Natural killer cell (primary cell): Measurements from ENCODE around the gene RAB15. TPM values are rescaled to one million over a fixed set of nuclear protein-coding genes. Genes with fewer than 3 reads are reported as not detected.
A peak's percentile ranks its signal among the peaks of the same experiment; 100 is the strongest.

ENCODE experiments used
- ATAC-seq, 3 donors: fragments of 150-1000 bp in 2 of 3; fragments of 200-7000 bp in 1 of 3; cut with Tn5 transposase; 1 replicate in 1 of 3; 2 replicates in 2 of 3; pipeline ENCODE4 v1.10.0; 2021; ENCODE audit warnings: mild to moderate bottlenecking in 2 of 3, moderate library complexity in 2 of 3
- DNase-seq, 2 donors: peaks; one replicate each; pipeline versions ENCODE4 v3.0.0 to v3.0.0-alpha.2; 2013 to 2021; ENCODE audit warnings: mixed read lengths in 1 of 2
- H3K27ac ChIP-seq: one replicate; pipeline ENCODE4 v1.5.1; 2013; ENCODE audit warnings: mild to moderate bottlenecking, low read length
- H3K27me3 ChIP-seq: one replicate; pipeline ENCODE4 v1.6.1; 2013; ENCODE audit warnings: low read length; ENCODE audit not compliant: control insufficient read depth, insufficient read depth
- H3K36me3 ChIP-seq: one replicate; pipeline ENCODE4 v1.6.1; 2013; ENCODE audit warnings: low read length; ENCODE audit not compliant: control insufficient read depth, insufficient read depth
- H3K4me1 ChIP-seq: one replicate; pipeline ENCODE4 v1.6.1; 2013; ENCODE audit warnings: low read length; ENCODE audit not compliant: control insufficient read depth, insufficient read depth
- H3K4me3 ChIP-seq: one replicate; pipeline ENCODE4 v1.5.1; 2013; ENCODE audit warnings: low read length
- H3K9me3 ChIP-seq: one replicate; pipeline ENCODE4 v1.6.1; 2013; ENCODE audit warnings: low read length; ENCODE audit not compliant: control insufficient read depth, insufficient read depth
- H3K27ac Mint-ChIP-seq, 2 donors: one replicate each; pipeline ENCODE4 v1.8.0; 2022; ENCODE audit warnings: mild to moderate bottlenecking in 2 of 2, mixed read lengths in 2 of 2, moderate library complexity in 1 of 2
- H3K27me3 Mint-ChIP-seq, 2 donors: one replicate each; pipeline ENCODE4 v1.8.0; 2022; ENCODE audit warnings: low read depth in 2 of 2, mixed read lengths in 2 of 2
- H3K36me3 Mint-ChIP-seq: one replicate; pipeline ENCODE4 v1.8.0; 2022; ENCODE audit warnings: mixed read lengths
- H3K4me1 Mint-ChIP-seq, 2 donors: one replicate each; pipeline ENCODE4 v1.8.0; 2022; ENCODE audit warnings: mixed read lengths in 2 of 2
- H3K4me3 Mint-ChIP-seq: one replicate; pipeline ENCODE4 v1.8.0; 2022; ENCODE audit warnings: mild to moderate bottlenecking, moderate library complexity, mixed read lengths
- H3K9me3 Mint-ChIP-seq, 2 donors: one replicate each; pipeline ENCODE4 v1.8.0; 2022; ENCODE audit warnings: mixed read lengths in 2 of 2
- WGBS: methylation state at CpG from one replicate; pipeline ENCODE4 v1.1.7; 2013; ENCODE audit warnings: missing lambda C conversion rate; ENCODE audit not compliant: insufficient coverage; 5-methylcytosine and 5-hydroxymethylcytosine counted together
- intact Hi-C: fragments of 100-400 bp; cut with micrococcal nuclease; formaldehyde crosslinking; loops from one replicate; pipeline ENCODE4 v1.14.2; 2022
- total RNA-seq, 4 donors: library from RNA; stranded (reverse); fragments of 120-200 nt in 1 of 4; gene quantifications; one replicate each; pipeline versions ENCODE4 v1.2.3 to v1.2.4, GENCODE V29; 2013 to 2022
- TF ChIP-seq, protein P1 (sequence below): fragments of 200-600 bp; IDR thresholded peaks from one replicate; pipeline ENCODE4 v1.8.0; 2022; ENCODE audit warnings: antibody characterized with exemption

Gene RAB15
- total RNA-seq, 3 donors from 2014 or later (not counting 1 experiment from before 2014, with no cell fraction given) = 0.82 to 3.2 (median 1.7) TPM

DNA sequence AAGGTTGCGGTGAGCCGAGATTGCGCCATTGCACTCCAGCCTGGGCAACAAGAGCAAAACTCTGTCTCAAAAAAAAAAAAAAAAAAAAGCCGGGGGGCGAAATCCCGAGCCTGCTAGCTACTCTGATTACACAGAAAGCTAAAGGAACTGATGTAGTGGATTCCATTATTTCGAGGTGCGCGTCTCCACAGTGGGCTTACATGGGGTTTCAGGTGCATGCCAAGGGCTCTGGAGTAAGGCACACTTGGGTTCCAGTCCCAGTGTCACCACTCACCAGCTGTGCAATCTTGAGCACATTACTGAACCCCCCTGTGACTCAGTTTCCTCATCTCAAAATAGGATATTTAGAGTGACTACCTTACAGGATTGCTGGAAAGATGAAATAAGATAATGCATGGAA, 1.7 kb upstream of the RAB15 start:
- H3K36me3 Mint-ChIP-seq = no peaks in the 10 kb centered on the region
- H3K9me3 ChIP-seq = no peaks in the 10 kb centered on the region
- peaks cover 3% of the 10 kb centered on the region for H3K27me3 ChIP-seq
- no peak overlapping the region for H3K27ac ChIP-seq
- no peak overlapping the region for H3K27ac Mint-ChIP-seq
- DNase-seq = no peak
- H3K9me3 Mint-ChIP-seq = no peaks in the 10 kb centered on the region
- WGBS = 94% methylated on average over 8 of the region's 9 CpGs
- ATAC-seq = no peak
- H3K4me3 ChIP-seq = no peak overlapping the region
- H3K4me3 Mint-ChIP-seq = no peak overlapping the region
- TF ChIP-seq, protein P1, sequence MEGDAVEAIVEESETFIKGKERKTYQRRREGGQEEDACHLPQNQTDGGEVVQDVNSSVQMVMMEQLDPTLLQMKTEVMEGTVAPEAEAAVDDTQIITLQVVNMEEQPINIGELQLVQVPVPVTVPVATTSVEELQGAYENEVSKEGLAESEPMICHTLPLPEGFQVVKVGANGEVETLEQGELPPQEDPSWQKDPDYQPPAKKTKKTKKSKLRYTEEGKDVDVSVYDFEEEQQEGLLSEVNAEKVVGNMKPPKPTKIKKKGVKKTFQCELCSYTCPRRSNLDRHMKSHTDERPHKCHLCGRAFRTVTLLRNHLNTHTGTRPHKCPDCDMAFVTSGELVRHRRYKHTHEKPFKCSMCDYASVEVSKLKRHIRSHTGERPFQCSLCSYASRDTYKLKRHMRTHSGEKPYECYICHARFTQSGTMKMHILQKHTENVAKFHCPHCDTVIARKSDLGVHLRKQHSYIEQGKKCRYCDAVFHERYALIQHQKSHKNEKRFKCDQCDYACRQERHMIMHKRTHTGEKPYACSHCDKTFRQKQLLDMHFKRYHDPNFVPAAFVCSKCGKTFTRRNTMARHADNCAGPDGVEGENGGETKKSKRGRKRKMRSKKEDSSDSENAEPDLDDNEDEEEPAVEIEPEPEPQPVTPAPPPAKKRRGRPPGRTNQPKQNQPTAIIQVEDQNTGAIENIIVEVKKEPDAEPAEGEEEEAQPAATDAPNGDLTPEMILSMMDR = no peak
- H3K36me3 ChIP-seq = no peaks in the 10 kb centered on the region
- intact Hi-C loops = no loop called here
- peaks cover 6 to 8% of the 10 kb centered on the region in 2 donors for H3K27me3 Mint-ChIP-seq
- H3K4me1 Mint-ChIP-seq = peaks cover 0 to 16% of the 10 kb centered on the region in 2 donors
- H3K4me1 ChIP-seq = peaks cover 18% of the 10 kb centered on the region

DNA sequence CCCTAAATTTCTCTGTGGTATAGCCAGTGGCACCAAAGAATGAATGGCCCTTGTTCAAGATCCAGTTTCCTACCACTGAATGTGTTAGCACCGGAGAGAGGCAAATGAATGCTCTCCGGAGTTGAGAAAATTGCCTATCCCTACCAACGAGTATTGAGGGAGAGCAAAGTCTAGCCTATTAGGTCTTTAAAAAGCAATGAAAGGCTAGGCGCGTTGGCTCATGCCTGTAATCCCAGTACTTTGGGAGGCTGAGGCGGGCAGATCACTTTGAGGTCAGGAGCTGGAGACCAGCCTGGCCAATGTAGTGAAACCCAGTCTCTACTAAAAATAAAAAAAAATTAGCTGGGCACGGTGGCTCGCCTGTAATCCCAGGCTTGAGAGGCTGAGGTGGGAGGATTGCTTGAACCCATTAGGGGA, 898 bp upstream of the RAB15 start:
- Histone ChIP-seq H3K4me1 (peaks cover 18% of the 10 kb centered on the region), H3K4me3 (no peak overlapping the region), H3K36me3 (no peaks in the 10 kb centered on the region), H3K27me3 (peaks cover 3% of the 10 kb centered on the region), H3K9me3 (no peaks in the 10 kb centered on the region), H3K27ac (no peak overlapping the region)
- Mint-ChIP-seq H3K27me3 (peaks cover 1 to 4% of the 10 kb centered on the region in 2 donors), H3K27ac (peak overlapping the region in 1 of 2 donors; percentile 69), H3K36me3 (no peaks in the 10 kb centered on the region), H3K9me3 (no peaks in the 10 kb centered on the region), H3K4me3 (peak overlapping the region; percentile 90), H3K4me1 (peaks cover 0 to 16% of the 10 kb centered on the region in 2 donors)
- TF ChIP-seq, protein P1 = no peak
- intact Hi-C loops = no loop called here
- 92% methylated on average over 8 of the region's 8 CpGs for WGBS
- ATAC-seq (no peak), DNase-seq (no peak)

DNA sequence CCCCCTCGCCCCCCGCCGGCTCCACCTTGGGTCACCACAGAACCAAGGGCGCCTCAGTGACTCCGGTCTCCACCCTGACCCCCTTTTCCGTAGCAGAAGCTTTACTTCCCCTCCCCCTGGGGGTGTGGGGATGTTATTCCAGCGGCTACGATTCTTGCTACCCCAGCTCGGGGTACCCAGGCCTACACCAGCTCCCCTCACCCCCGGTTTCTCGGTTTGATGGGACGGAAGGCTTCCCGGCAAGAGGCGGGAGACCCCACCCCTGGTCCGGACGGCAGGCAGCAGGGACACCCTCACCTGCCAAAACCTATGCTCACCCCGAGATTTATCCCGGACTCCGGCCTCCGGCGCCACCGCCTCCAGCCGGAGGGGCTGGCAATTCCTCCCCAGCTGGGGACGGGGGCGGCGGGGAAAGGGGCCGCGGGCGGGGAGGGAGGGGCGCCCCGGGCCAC, 619 bp downstream of the RAB15 start:
- intact Hi-C loops = no loop called here

More for the DNA sequence above, 619 bp downstream of the RAB15 start:
- Mint-ChIP-seq H3K4me1 (peaks cover 0 to 16% of the 10 kb centered on the region in 2 donors), H3K36me3 (no peaks in the 10 kb centered on the region), H3K4me3 (peak overlapping the region; percentile 67), H3K27me3 (no peaks in the 10 kb centered on the region), H3K27ac (peak overlapping the region in 1 of 2 donors; percentile 18), H3K9me3 (no peaks in the 10 kb centered on the region)
- peaks cover 3% of the 10 kb centered on the region for H3K27me3 ChIP-seq
- H3K36me3 ChIP-seq = no peaks in the 10 kb centered on the region
- no peak for ATAC-seq
- no peaks in the 10 kb centered on the region for H3K9me3 ChIP-seq
- no peak overlapping the region for H3K27ac ChIP-seq
- H3K4me1 ChIP-seq = peaks cover 18% of the 10 kb centered on the region
- WGBS = 3% methylated on average over 29 of the region's 31 CpGs
- DNase-seq = no peak
- H3K4me3 ChIP-seq = peak overlapping the region; percentile 42
- TF ChIP-seq, protein P1 = no peak
